ENCODE data around the gene MAP2K7.

Gene MAP2K7

GRCh38 chr19:7907122-7907521 is 3.4 kb downstream of the MAP2K7 start:
- Histone ChIP-seq H3K27me3 (replicated peaks) (no peaks in the 10 kb centered on the region), H3K36me3 (replicated peaks) (peaks cover 25% of the 10 kb centered on the region), H3K4me3 (ENCODE audit: low read depth, low read length) (no peak overlapping the region), H3K27ac (no peak overlapping the region)
- in situ Hi-C loops (cut with HindIII; ENCODE audit: low pct_ligation_motif_present, low sequenced_read_pairs): no loop called here
- DNase-seq: no peak
- TF ChIP-seq, protein P1, sequence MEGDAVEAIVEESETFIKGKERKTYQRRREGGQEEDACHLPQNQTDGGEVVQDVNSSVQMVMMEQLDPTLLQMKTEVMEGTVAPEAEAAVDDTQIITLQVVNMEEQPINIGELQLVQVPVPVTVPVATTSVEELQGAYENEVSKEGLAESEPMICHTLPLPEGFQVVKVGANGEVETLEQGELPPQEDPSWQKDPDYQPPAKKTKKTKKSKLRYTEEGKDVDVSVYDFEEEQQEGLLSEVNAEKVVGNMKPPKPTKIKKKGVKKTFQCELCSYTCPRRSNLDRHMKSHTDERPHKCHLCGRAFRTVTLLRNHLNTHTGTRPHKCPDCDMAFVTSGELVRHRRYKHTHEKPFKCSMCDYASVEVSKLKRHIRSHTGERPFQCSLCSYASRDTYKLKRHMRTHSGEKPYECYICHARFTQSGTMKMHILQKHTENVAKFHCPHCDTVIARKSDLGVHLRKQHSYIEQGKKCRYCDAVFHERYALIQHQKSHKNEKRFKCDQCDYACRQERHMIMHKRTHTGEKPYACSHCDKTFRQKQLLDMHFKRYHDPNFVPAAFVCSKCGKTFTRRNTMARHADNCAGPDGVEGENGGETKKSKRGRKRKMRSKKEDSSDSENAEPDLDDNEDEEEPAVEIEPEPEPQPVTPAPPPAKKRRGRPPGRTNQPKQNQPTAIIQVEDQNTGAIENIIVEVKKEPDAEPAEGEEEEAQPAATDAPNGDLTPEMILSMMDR (IDR thresholded peaks at IDR 0.05; ENCODE audit: low read depth, low read length, missing control alignments): no peak

DNA sequence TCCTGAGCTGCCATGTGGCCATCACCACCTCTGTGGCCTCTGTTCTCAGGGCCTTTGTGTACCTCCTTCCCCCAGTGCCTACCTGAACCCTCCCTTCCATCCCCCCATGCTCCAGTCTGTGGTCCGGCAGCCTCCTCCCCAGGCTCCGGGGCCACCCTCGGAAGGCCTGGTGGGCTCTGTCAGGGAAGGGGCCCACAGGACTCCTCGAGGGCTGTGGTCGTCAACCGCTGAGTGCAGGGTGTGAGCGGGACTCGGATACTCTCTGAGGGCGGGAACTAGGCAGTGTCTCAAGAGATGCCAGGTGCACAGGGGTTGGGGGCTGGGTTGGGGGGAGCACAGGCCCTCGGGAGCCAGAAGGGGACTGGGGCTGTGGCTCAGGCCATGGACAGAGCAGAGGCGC is 3.9 kb downstream of the MAP2K7 start:
- TF ChIP-seq, protein P1 (IDR thresholded peaks at IDR 0.05; ENCODE audit: low read depth, low read length, missing control alignments): no peak
- in situ Hi-C loops (cut with HindIII; ENCODE audit: low pct_ligation_motif_present, low sequenced_read_pairs): no loop called here
- H3K36me3 ChIP-seq (replicated peaks): peaks cover 26% of the 10 kb centered on the region

DNA sequence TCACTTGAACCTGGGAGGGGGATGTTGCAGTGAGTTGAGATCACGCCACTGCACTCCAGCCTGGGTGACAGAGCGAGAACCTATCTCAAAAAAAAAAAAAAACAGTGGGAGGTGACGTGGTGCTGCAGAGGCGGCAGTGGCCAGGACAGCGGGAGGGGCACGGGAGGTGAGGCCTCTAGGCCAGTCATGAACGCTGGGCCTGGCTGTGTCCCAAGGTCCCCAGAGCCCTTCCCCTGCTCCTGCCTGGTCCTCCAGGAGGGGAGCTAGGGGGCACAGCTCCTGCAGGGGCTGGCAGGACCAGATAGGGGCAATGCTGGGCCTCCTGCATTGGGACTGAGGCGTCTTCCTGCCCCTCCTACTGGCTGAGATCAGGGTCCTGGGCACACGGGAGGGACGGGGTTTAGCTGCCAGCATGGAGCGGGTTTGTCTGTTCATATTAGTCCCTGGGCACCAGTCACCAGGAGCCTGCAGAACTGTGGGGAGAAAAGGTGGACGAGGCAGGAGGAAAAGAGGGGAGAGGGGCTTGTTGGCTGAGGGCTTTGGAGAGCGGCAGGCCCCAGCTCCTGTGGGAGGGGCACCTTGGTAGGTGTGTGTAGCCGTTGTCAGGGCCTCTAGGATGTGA is 4.5 kb downstream of the MAP2K7 start:
- H3K4me3 ChIP-seq (ENCODE audit: low read depth, low read length): no peak overlapping the region
- peaks cover 29% of the 10 kb centered on the region for H3K36me3 ChIP-seq (replicated peaks)

More for the DNA sequence above, 3.9 kb downstream of the MAP2K7 start:
- no peak overlapping the region for H3K27ac ChIP-seq
- H3K4me3 ChIP-seq (ENCODE audit: low read depth, low read length): no peak overlapping the region
- H3K27me3 ChIP-seq (replicated peaks): no peaks in the 10 kb centered on the region
- no peak for DNase-seq

GRCh38 chr19:7908742-7909461 is 5.2 kb downstream of the MAP2K7 start:
- TF ChIP-seq, protein P1 (IDR thresholded peaks at IDR 0.05; ENCODE audit: low read depth, low read length, missing control alignments): no peak
- Histone ChIP-seq H3K27me3 (replicated peaks) (no peaks in the 10 kb centered on the region), H3K27ac (no peak overlapping the region), H3K4me3 (ENCODE audit: low read depth, low read length) (no peak overlapping the region), H3K36me3 (replicated peaks) (peaks cover 29% of the 10 kb centered on the region)
- no peak for DNase-seq
- in situ Hi-C loops (cut with HindIII; ENCODE audit: low pct_ligation_motif_present, low sequenced_read_pairs): no loop called here

More for the DNA sequence above, 4.5 kb downstream of the MAP2K7 start:
- in situ Hi-C loops (cut with HindIII; ENCODE audit: low pct_ligation_motif_present, low sequenced_read_pairs): no loop called here
- Histone ChIP-seq H3K27ac (no peak overlapping the region), H3K27me3 (replicated peaks) (no peaks in the 10 kb centered on the region)
- no peak for DNase-seq
- TF ChIP-seq, protein P1 (IDR thresholded peaks at IDR 0.05; ENCODE audit: low read depth, low read length, missing control alignments): no peak

DNA sequence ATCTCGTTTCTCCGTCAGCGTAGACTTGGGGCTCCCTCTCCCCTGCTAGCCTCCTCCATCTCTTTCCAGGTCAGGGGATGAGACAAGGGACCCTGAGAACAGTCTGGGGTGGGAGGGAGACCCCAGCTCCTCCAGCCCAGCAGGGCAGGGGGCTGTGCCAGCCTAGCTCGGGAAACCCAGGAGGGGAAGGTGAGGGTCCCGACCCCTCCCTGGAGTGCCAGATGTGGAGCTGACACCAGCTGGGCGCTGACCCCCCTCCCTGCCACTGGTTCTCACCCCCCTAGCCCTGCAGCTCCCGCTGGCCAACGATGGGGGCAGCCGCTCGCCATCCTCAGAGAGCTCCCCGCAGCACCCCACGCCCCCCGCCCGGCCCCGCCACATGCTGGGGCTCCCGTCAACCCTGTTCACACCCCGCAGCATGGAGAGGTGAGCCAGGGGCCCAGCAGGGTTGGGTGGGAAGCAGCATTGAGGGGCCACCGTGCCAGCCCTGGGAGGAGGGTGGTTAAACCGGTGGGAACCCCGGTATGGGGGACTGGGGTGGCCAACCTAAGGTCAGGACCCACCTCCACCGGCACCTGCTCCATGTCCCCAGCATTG is 5.9 kb downstream of the MAP2K7 start:
- H3K27ac ChIP-seq: no peak overlapping the region
- in situ Hi-C loops (cut with HindIII; ENCODE audit: low pct_ligation_motif_present, low sequenced_read_pairs): no loop called here
- H3K36me3 ChIP-seq (replicated peaks): peaks cover 29% of the 10 kb centered on the region
- TF ChIP-seq, protein P1 (IDR thresholded peaks at IDR 0.05; ENCODE audit: low read depth, low read length, missing control alignments): no peak
- no peaks in the 10 kb centered on the region for H3K27me3 ChIP-seq (replicated peaks)
- no peak for DNase-seq
- no peak overlapping the region for H3K4me3 ChIP-seq (ENCODE audit: low read depth, low read length)

All from brain microvascular endothelial cell (primary cell).